Breast epithelium (tissue), 4 donors: ENCODE results near the gene TTC12. TPM values are rescaled to one million over a fixed set of nuclear protein-coding genes. Genes with fewer than 3 reads are reported as not detected.

Source experiments
- DNase-seq, 2 donors: peaks; one replicate each; pipeline ENCODE4 v3.0.0-alpha.2; 2019; ENCODE audit warnings: low spot score in 2 of 2
- H3K27ac ChIP-seq, 2 donors: fragments of 200-600 bp; sonication (generic) in 1 of 2; one replicate each; pipeline ENCODE4 v1.5.1; 2016 to 2019; ENCODE audit warnings: mild to moderate bottlenecking in 1 of 2
- H3K27me3 ChIP-seq, 2 donors: fragments of 200-600 bp; sonication (generic) in 1 of 2; one replicate each; pipeline versions ENCODE4 v1.5.1 to v1.6.0; 2017 to 2019; ENCODE audit warnings: control low read depth in 1 of 2, mild to moderate bottlenecking in 1 of 2
- H3K36me3 ChIP-seq: fragments of 200-600 bp; one replicate; pipeline ENCODE4 v1.5.1; 2019
- H3K4me1 ChIP-seq, 2 donors: fragments of 200-600 bp; sonication (generic); one replicate each; pipeline ENCODE4 v1.5.1; 2016 to 2019; ENCODE audit warnings: control low read depth in 1 of 2
- H3K4me3 ChIP-seq, 3 donors: fragments of 200-600 bp; sonication (generic); 1 replicate in 2 of 3; 2 replicates in 1 of 3; pipeline ENCODE4 v1.5.1; 2016 to 2019; ENCODE audit warnings: mild to moderate bottlenecking in 3 of 3, moderate library complexity in 2 of 3
- H3K9me3 ChIP-seq, 2 donors: fragments of 200-600 bp; sonication (generic) in 1 of 2; one replicate each; pipeline ENCODE4 v1.5.1; 2016 to 2019; ENCODE audit warnings: control low read depth in 1 of 2
- CTCF ChIP-seq, 3 donors: fragments of 450-650 bp; IDR thresholded peaks; one replicate each; pipeline ENCODE4 v1.5.1; 2016 to 2017; ENCODE audit warnings: antibody characterized with exemption in 3 of 3, mild to moderate bottlenecking in 3 of 3, moderate library complexity in 3 of 3
- POLR2A ChIP-seq: fragments of 450-650 bp; IDR thresholded peaks from one replicate; pipeline ENCODE4 v1.6.1; 2016; ENCODE audit warnings: antibody characterized with exemption, mild to moderate bottlenecking, moderate library complexity
- POLR2AphosphoS5 ChIP-seq, 3 donors: sonication (generic); formaldehyde crosslinking; IDR thresholded peaks; one replicate each; pipeline ENCODE4 v1.6.1; 2017; ENCODE audit warnings: antibody characterized with exemption in 3 of 3
- intact Hi-C: fragments of 100-400 bp; cut with DNase I; formaldehyde crosslinking; loops from one replicate; pipeline ENCODE4 v1.15.1; 2023; ENCODE audit warnings: low total_unique reads
- total RNA-seq, 3 donors: library from RNA; depleted of rRNA; stranded (reverse); fragments of >200 nt; gene quantifications; one replicate each; pipeline ENCODE4 v1.1.0, GENCODE V29; 2016

Gene TTC12
- total RNA-seq, 3 donors from 2014 or later = 12.3 to 48.4 (median 43.6) TPM

- H3K4me1 ChIP-seq = no peaks in the 10 kb centered on the region
- TF ChIP-seq CTCF (IDR thresholded peaks at IDR 0.05) (no peak), POLR2AphosphoS5 (IDR thresholded peaks at IDR 0.05) (no peak), POLR2A (no peak)
- peak in 1 of 2 donors; percentile 70 for DNase-seq
- no peaks in the 10 kb centered on the region for H3K27me3 ChIP-seq
- peaks cover 4% of the 10 kb centered on the region for H3K36me3 ChIP-seq
- no peak overlapping the region for H3K27ac ChIP-seq
- intact Hi-C loops = no loop called here
- no peaks in the 10 kb centered on the region for H3K9me3 ChIP-seq
- H3K4me3 ChIP-seq = no peak overlapping the region
These were observed 27.2 kb downstream of the TTC12 start for GRCh38 chr11:113341388-113342165.

DNA sequence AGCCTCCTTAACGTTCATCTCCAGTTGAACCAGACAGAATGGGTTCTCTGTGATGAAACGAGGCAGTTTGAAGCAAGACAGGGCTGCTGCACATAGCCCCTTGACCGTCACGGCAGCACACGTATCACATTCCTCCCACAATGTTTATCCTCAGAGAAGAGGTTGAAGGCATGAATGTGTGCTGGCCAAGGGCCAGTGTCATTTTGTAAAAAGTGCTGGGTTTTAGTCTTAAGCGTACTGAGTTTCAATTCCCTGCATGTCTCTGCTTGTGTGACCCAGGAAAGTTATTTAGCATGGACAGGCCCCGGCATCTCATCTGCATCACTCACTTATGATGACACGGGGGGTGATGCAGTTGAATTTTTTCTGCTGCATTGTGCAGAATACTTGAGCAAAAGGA is 31.6 kb downstream of the TTC12 start:
- intact Hi-C loops = no loop called here
- H3K9me3 ChIP-seq = no peaks in the 10 kb centered on the region
- no peaks in the 10 kb centered on the region for H3K36me3 ChIP-seq
- H3K4me1 ChIP-seq = no peaks in the 10 kb centered on the region
- H3K27me3 ChIP-seq = no peaks in the 10 kb centered on the region
- no peak for TF ChIP-seq POLR2AphosphoS5 (IDR thresholded peaks at IDR 0.05)
- TF ChIP-seq POLR2A = no peak
- TF ChIP-seq CTCF (IDR thresholded peaks at IDR 0.05) = no peak
- H3K27ac ChIP-seq = peak overlapping the region; percentile 62 to 66
- DNase-seq = peak in 1 of 2 donors; percentile 89
- H3K4me3 ChIP-seq = no peak overlapping the region

DNA sequence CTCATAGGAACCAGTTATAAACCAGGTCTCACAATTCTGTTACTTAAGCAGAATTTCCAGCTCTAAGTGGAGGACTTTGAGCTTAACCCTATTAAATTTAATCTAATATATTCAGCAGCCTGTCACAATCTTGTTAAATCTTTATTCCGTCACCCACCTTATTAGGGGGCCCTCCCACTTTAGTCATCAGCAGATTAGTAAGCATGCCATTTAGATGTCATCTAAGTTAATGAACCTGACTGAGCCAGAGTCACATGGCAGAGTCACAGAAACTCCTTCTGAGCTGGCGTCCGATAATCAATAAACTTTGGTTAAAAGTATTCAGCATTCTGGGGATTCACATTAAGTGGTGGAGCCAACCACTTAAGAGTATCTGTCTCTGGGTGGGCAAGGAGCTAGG is 35.1 kb downstream of the TTC12 start:
- intact Hi-C loops = no loop called here
- no peaks in the 10 kb centered on the region for H3K36me3 ChIP-seq

GRCh38 chr11:113350336-113351067 is 36.1 kb downstream of the TTC12 start:
- DNase-seq = no peak
- Histone ChIP-seq H3K4me3 (no peak overlapping the region), H3K4me1 (no peaks in the 10 kb centered on the region), H3K9me3 (peaks cover 0 to 1% of the 10 kb centered on the region in 2 donors), H3K36me3 (no peaks in the 10 kb centered on the region), H3K27me3 (no peaks in the 10 kb centered on the region), H3K27ac (no peak overlapping the region)
- TF ChIP-seq CTCF (IDR thresholded peaks at IDR 0.05) (no peak), POLR2AphosphoS5 (IDR thresholded peaks at IDR 0.05) (no peak), POLR2A (no peak)
- intact Hi-C loops = no loop called here

More for the DNA sequence above, 35.1 kb downstream of the TTC12 start:
- Histone ChIP-seq H3K27ac (no peak overlapping the region), H3K4me3 (no peak overlapping the region), H3K4me1 (no peaks in the 10 kb centered on the region), H3K27me3 (no peaks in the 10 kb centered on the region), H3K9me3 (no peaks in the 10 kb centered on the region)
- no peak for DNase-seq
- TF ChIP-seq POLR2AphosphoS5 (IDR thresholded peaks at IDR 0.05) = no peak
- TF ChIP-seq POLR2A = no peak

- TF ChIP-seq POLR2AphosphoS5 (IDR thresholded peaks at IDR 0.05) (no peak), POLR2A (no peak), CTCF (IDR thresholded peaks at IDR 0.05) (no peak)
- H3K36me3 ChIP-seq = no peaks in the 10 kb centered on the region
- H3K27me3 ChIP-seq = no peaks in the 10 kb centered on the region
- intact Hi-C loops = no loop called here
- H3K4me1 ChIP-seq = no peaks in the 10 kb centered on the region
- no peak for DNase-seq
- H3K4me3 ChIP-seq = no peak overlapping the region
- no peak overlapping the region for H3K27ac ChIP-seq
- H3K9me3 ChIP-seq = peaks cover 0 to 7% of the 10 kb centered on the region in 2 donors
These were observed 36.7 kb downstream of the TTC12 start for GRCh38 chr11:113351068-113351450.
